Epithelial cell of proximal tubule (primary cell): ENCODE measurements around the gene PLCZ1. TPM values are rescaled to one million over a fixed set of nuclear protein-coding genes. Genes with fewer than 3 reads are reported as not detected.
"Not testable (repeated sequence)": the region's sequence is repeated elsewhere in the genome, so short reads cannot be mapped to it uniquely, and the experiment has no call there.

Source experiments
- DNase-seq: peaks from one replicate; pipeline ENCODE4 v3.0.0-alpha.2; 2011; ENCODE audit warnings: low read depth
- H3K4me3 ChIP-seq: 2 replicates; pipeline ENCODE4 v1.5.1; 2011; ENCODE audit warnings: low read depth, mild to moderate bottlenecking, low read length
- CTCF ChIP-seq: conservative IDR thresholded peaks from 2 replicates; pipeline ENCODE4 v1.5.1; 2012; ENCODE audit warnings: low read depth, mild to moderate bottlenecking, low read length
- total RNA-seq: library from RNA; depleted of rRNA; stranded (reverse); fragments of >200 nt; gene quantifications from 2 replicates; pipeline ENCODE4 v1.2.3, GENCODE V29; 2015

Gene PLCZ1
- total RNA-seq = not detected in 2 replicates

- no peak within 1 kb of the TSS for H3K4me3 ChIP-seq
- no peak for TF ChIP-seq CTCF
- DNase-seq = no peak
Measured at GRCh38 chr12:18737819-18738218, at the start of gene PLCZ1, which contains the start of gene CAPZA3. PLCZ1 (minus strand) TSS chr12:18738012; CDS start chr12:18737371, 641 bp downstream. CAPZA3 (plus strand) TSS chr12:18738119; CDS start chr12:18738269, 150 bp downstream.

- not testable (repeated sequence) for H3K4me3 ChIP-seq, DNase-seq
Measured at GRCh38 chr12:18785465-18785864, 47.7 kb upstream of the PLCZ1 start.

GRCh38 chr12:18782827-18783226 lies 45.0 kb upstream of the PLCZ1 start:
- no peak for DNase-seq
- TF ChIP-seq CTCF = no peak
- no peak overlapping the region for H3K4me3 ChIP-seq

- H3K4me3 ChIP-seq, DNase-seq: not testable (repeated sequence)
Measured at GRCh38 chr12:18766479-18766878, 28.7 kb upstream of the PLCZ1 start.

- no peak overlapping the region for H3K4me3 ChIP-seq
- DNase-seq = no peak
- TF ChIP-seq CTCF = no peak
Measured at GRCh38 chr12:18755341-18755740, 17.5 kb upstream of the PLCZ1 start.

GRCh38 chr12:18754124-18754707 lies 16.4 kb upstream of the PLCZ1 start:
- no peak for DNase-seq
- TF ChIP-seq CTCF = no peak
- H3K4me3 ChIP-seq = no peak overlapping the region

GRCh38 chr12:18753481-18754123 lies 15.8 kb upstream of the PLCZ1 start:
- TF ChIP-seq CTCF = no peak
- no peak overlapping the region for H3K4me3 ChIP-seq
- no peak for DNase-seq

- DNase-seq = no peak
- no peak overlapping the region for H3K4me3 ChIP-seq
- no peak for TF ChIP-seq CTCF
Measured at GRCh38 chr12:18752947-18753346, 15.1 kb upstream of the PLCZ1 start.
